ENCODE results near the gene FAAH2.

Gene FAAH2

GRCh38 chrX:57286507-57287251 lies at the start of gene FAAH2:
Gene FAAH2 (plus strand): TSS chrX:57286706. CDS start chrX:57286826, 120 bp downstream.
- Histone ChIP-seq H3K36me3 (replicated peaks) (no peaks in the 10 kb centered on the region), H3K27me3 (replicated peaks) (no peaks in the 10 kb centered on the region), H3K27ac (no peak within 1 kb of the TSS), H3K4me3 (ENCODE audit: low read depth, low read length) (no peak within 1 kb of the TSS)
- TF ChIP-seq, protein P1, sequence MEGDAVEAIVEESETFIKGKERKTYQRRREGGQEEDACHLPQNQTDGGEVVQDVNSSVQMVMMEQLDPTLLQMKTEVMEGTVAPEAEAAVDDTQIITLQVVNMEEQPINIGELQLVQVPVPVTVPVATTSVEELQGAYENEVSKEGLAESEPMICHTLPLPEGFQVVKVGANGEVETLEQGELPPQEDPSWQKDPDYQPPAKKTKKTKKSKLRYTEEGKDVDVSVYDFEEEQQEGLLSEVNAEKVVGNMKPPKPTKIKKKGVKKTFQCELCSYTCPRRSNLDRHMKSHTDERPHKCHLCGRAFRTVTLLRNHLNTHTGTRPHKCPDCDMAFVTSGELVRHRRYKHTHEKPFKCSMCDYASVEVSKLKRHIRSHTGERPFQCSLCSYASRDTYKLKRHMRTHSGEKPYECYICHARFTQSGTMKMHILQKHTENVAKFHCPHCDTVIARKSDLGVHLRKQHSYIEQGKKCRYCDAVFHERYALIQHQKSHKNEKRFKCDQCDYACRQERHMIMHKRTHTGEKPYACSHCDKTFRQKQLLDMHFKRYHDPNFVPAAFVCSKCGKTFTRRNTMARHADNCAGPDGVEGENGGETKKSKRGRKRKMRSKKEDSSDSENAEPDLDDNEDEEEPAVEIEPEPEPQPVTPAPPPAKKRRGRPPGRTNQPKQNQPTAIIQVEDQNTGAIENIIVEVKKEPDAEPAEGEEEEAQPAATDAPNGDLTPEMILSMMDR (IDR thresholded peaks at IDR 0.05; ENCODE audit: low read depth, low read length, missing control alignments): no peak
- DNase-seq: no peak
- in situ Hi-C loops (cut with HindIII; ENCODE audit: low pct_ligation_motif_present, low sequenced_read_pairs): no loop called here

DNA sequence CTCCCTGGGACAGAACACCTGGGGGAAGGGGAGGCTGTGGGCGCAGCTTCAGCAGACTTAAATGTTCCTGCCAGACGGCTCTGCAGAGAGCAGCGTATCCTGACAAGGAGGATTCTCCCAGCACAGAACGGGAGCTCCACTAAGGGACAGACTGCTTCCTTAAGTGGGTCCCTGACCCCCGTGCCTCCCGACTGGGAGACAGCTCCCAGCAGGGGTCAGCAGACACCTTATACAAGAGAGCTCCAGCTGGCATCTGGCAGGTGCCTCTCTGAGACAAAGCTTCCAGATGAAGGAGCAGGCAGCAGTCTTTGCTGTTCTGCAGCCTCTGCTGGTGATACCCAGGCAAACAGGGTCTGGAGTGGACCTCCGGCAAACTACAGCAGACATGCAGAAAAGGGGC lies 44.5 kb upstream of the FAAH2 start:
- DNase-seq: no peak
- Histone ChIP-seq H3K36me3 (replicated peaks) (no peaks in the 10 kb centered on the region), H3K27ac (no peak overlapping the region), H3K27me3 (replicated peaks) (no peaks in the 10 kb centered on the region), H3K4me3 (ENCODE audit: low read depth, low read length) (no peak overlapping the region)
- in situ Hi-C loops (cut with HindIII; ENCODE audit: low pct_ligation_motif_present, low sequenced_read_pairs): no loop called here
- TF ChIP-seq, protein P1 (IDR thresholded peaks at IDR 0.05; ENCODE audit: low read depth, low read length, missing control alignments): no peak

- H3K27ac ChIP-seq: no peak overlapping the region
- no peaks in the 10 kb centered on the region for H3K27me3 ChIP-seq (replicated peaks)
- no peaks in the 10 kb centered on the region for H3K36me3 ChIP-seq (replicated peaks)
- H3K4me3 ChIP-seq (ENCODE audit: low read depth, low read length): no peak overlapping the region
- DNase-seq: no peak
- TF ChIP-seq, protein P1 (IDR thresholded peaks at IDR 0.05; ENCODE audit: low read depth, low read length, missing control alignments): no peak
- in situ Hi-C loops (cut with HindIII; ENCODE audit: low pct_ligation_motif_present, low sequenced_read_pairs): no loop called here
These were observed 34.5 kb upstream of the FAAH2 start for GRCh38 chrX:57251965-57252364.

GRCh38 chrX:57265126-57265525 lies 21.4 kb upstream of the FAAH2 start:
- H3K4me3 ChIP-seq (ENCODE audit: low read depth, low read length): no peak overlapping the region
- in situ Hi-C loops (cut with HindIII; ENCODE audit: low pct_ligation_motif_present, low sequenced_read_pairs): no loop called here
- no peak overlapping the region for H3K27ac ChIP-seq
- TF ChIP-seq, protein P1 (IDR thresholded peaks at IDR 0.05; ENCODE audit: low read depth, low read length, missing control alignments): no peak
- no peak for DNase-seq
- no peaks in the 10 kb centered on the region for H3K36me3 ChIP-seq (replicated peaks)
- H3K27me3 ChIP-seq (replicated peaks): no peaks in the 10 kb centered on the region

DNA sequence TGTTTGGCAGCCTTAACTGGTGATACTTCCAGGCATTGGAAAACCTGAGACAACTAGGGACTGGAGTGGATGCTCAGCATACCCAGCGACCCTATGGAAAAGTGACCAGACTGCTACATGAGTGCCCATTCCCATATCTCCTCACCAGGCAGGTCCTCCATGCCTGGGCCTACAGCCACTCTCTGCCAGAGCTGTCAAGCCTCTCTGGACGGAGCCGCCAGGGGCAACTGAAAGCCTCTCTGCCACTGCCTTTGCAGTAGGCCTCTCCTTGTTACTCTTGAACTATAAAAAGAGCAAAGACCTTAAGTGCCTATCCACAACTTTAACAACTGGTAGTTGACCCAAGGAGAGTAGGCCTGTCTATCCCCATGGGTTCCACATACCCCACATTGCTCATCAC lies 20.2 kb upstream of the FAAH2 start:
- Histone ChIP-seq H3K4me3 (ENCODE audit: low read depth, low read length) (no peak overlapping the region), H3K27ac (no peak overlapping the region), H3K36me3 (replicated peaks) (no peaks in the 10 kb centered on the region), H3K27me3 (replicated peaks) (no peaks in the 10 kb centered on the region)
- in situ Hi-C loops (cut with HindIII; ENCODE audit: low pct_ligation_motif_present, low sequenced_read_pairs): no loop called here
- DNase-seq: no peak
- TF ChIP-seq, protein P1 (IDR thresholded peaks at IDR 0.05; ENCODE audit: low read depth, low read length, missing control alignments): no peak

DNA sequence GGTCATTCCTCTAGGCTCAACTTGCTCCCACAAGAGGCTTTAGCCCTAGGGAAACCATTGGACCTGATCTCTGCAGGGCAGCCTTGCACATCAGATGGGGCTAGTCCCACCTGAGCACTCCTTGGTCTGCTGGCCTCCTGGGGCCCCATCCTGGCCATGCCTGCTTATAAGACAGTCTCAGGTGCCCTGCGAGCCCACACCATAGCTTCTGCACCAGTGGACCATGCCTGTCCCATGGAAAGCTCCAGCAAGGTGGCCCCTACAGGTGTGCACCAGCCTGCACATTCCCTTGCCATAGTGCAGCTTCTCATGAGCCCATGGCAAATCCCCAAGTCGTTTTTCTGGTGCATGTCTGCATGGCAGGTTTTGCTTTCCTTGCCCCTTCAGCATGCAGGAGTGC lies 19.6 kb upstream of the FAAH2 start:
- Histone ChIP-seq H3K36me3 (replicated peaks) (no peaks in the 10 kb centered on the region), H3K27ac (no peak overlapping the region), H3K27me3 (replicated peaks) (no peaks in the 10 kb centered on the region), H3K4me3 (ENCODE audit: low read depth, low read length) (no peak overlapping the region)
- TF ChIP-seq, protein P1 (IDR thresholded peaks at IDR 0.05; ENCODE audit: low read depth, low read length, missing control alignments): no peak
- no peak for DNase-seq
- in situ Hi-C loops (cut with HindIII; ENCODE audit: low pct_ligation_motif_present, low sequenced_read_pairs): no loop called here

Measured in brain microvascular endothelial cell (primary cell).